Thyroid gland (tissue), 4 donors: ENCODE data around the gene FASTKD1. TPM values are rescaled to one million over a fixed set of nuclear protein-coding genes. Genes with fewer than 3 reads are reported as not detected.
"Not testable (repeated sequence)": the region's sequence is repeated elsewhere in the genome, so short reads cannot be mapped to it uniquely, and the experiment has no call there.

Experiments
- DNase-seq, 2 donors: peaks; one replicate each; pipeline ENCODE4 v3.0.0-alpha.2; 2019
- H3K27ac ChIP-seq, 3 donors: fragments of 200-600 bp; sonication (generic); 1 replicate in 2 of 3; 2 replicates in 1 of 3; pipeline ENCODE4 v1.5.1; 2016 to 2019; ENCODE audit warnings: mild to moderate bottlenecking in 1 of 3, moderate library complexity in 1 of 3
- H3K27me3 ChIP-seq: fragments of 200-600 bp; sonication (generic); one replicate; pipeline ENCODE4 v1.5.1; 2019
- H3K36me3 ChIP-seq, 2 donors: fragments of 200-600 bp; sonication (generic); one replicate each; pipeline ENCODE4 v1.5.1; 2016 to 2019
- H3K4me1 ChIP-seq, 2 donors: fragments of 200-600 bp; sonication (generic); one replicate each; pipeline ENCODE4 v1.5.1; 2017 to 2019
- H3K4me3 ChIP-seq, 3 donors: fragments of 200-600 bp; sonication (generic); replicated peaks in 1 of 3; 1 replicate in 2 of 3; 2 replicates in 1 of 3; pipeline ENCODE4 v1.5.1; 2016; ENCODE audit warnings: mild to moderate bottlenecking in 1 of 3
- H3K9me3 ChIP-seq: fragments of 200-600 bp; sonication (generic); one replicate; pipeline ENCODE4 v1.5.1; 2017
- POLR2A ChIP-seq, 2 donors: fragments of 450-650 bp; IDR thresholded peaks; one replicate each; pipeline ENCODE4 v1.6.1; 2017; ENCODE audit warnings: antibody characterized with exemption in 2 of 2, mild to moderate bottlenecking in 2 of 2, moderate library complexity in 1 of 2
- WGBS, 2 donors: methylation state at CpG; one replicate each; pipeline ENCODE4 v1.1.5; 2017; 5-methylcytosine and 5-hydroxymethylcytosine counted together
- intact Hi-C: fragments of 100-400 bp; cut with DNase I; formaldehyde crosslinking; loops from one replicate; pipeline ENCODE4 v1.15.1; 2023
- total RNA-seq, 4 donors: library from RNA; depleted of rRNA; stranded (reverse); fragments of >200 nt; gene quantifications; one replicate each; pipeline ENCODE4 v1.2.3, GENCODE V29; 2016
- TF ChIP-seq, protein P1 (sequence below), 6 experiments: fragments of 200-600 bp in 3 of 6; fragments of 450-650 bp in 3 of 6; sonication (generic) in 3 of 6; IDR thresholded peaks; one replicate each; pipeline ENCODE4 v1.5.1; 2016 to 2019; ENCODE audit warnings: antibody characterized with exemption in 6 of 6, mild to moderate bottlenecking in 2 of 6, inconsistent platforms in 1 of 6, moderate library complexity in 1 of 6

Gene FASTKD1
- total RNA-seq, 4 donors from 2014 or later = 32.8 to 45.3 (median 34.3) TPM

DNA sequence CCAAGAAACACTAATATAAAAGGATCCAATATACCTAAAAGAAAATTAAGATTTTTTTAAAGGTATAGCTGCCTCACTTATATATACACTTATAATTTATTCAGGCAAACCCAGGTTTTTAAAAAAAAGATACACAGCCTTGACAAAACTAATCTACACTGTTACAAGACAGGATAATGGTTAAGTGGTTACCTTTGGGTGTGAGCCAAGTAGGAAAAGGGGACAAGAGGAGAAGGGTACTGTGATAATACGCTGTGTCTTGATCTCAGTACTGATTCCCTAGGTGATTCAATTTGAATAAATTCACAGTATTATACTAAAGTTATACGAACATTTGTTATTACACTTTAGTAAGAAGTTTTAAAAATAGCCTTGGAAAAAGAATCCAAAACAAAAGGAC, 33.5 kb downstream of the FASTKD1 start:
- Histone ChIP-seq H3K36me3 (peaks cover 0 to 6% of the 10 kb centered on the region in 2 donors), H3K9me3 (no peaks in the 10 kb centered on the region), H3K27ac (no peak overlapping the region), H3K4me1 (no peaks in the 10 kb centered on the region), H3K27me3 (no peaks in the 10 kb centered on the region), H3K4me3 (no peak overlapping the region)
- intact Hi-C loops = no loop called here
- TF ChIP-seq POLR2A (IDR thresholded peaks at IDR 0.05) = no peak
- no peak for DNase-seq
- WGBS, 2 donors = 83 to 87% methylated on average over 2 of the region's 2 CpGs

DNA sequence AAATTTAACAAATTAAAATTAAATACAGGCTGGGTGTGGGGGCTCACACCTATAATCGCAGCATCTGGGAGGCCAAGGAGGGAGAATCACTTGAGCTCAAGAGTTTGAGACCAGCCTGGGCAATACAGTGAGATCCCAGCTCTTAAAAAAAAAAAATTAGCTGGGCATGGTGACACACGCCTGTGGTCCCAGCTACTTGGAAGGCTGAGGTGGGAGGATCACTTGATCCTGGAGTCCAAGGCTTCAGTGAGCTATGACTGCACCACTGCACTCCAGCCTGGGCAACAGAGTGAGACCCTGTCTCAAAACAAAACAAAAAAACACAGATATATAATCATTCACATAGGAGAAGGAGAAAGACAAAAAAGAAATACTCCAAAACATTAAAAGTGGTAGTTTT, 34.2 kb downstream of the FASTKD1 start:
- intact Hi-C loops, H3K4me1 ChIP-seq, H3K36me3 ChIP-seq, H3K27ac ChIP-seq, DNase-seq, H3K9me3 ChIP-seq, H3K27me3 ChIP-seq, H3K4me3 ChIP-seq: not testable (repeated sequence)
- WGBS, 2 donors = 94 to 99% methylated on average over 2 of the region's 2 CpGs

DNA sequence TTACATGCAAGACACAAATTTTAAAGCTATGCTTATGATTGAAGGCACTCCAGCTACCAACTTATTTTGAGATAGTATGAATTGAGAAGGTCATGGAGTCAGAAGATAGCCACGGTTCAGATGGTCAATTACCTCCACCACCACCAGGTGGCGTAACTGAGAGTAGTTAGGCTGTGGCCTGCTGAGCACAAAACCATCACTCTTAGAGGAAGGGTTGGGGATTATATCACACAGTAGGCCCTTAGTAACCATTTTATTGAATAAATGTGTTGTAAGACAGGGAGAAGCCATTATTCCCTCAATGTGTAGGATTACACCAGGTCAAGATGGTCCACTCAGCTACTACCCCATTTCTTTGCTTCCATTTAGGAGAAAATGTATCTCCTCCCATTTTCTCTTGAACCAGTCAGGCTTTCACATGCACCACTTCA, 45.4 kb downstream of the FASTKD1 start:
- DNase-seq = peak; percentile 67 to 75
- Histone ChIP-seq H3K4me3 (no peak overlapping the region), H3K27me3 (no peaks in the 10 kb centered on the region), H3K27ac (no peak overlapping the region), H3K4me1 (no peaks in the 10 kb centered on the region), H3K36me3 (no peaks in the 10 kb centered on the region), H3K9me3 (no peaks in the 10 kb centered on the region)
- 4 to 13% methylated on average over 2 of the region's 2 CpGs for WGBS, 2 donors
- TF ChIP-seq, protein P1, sequence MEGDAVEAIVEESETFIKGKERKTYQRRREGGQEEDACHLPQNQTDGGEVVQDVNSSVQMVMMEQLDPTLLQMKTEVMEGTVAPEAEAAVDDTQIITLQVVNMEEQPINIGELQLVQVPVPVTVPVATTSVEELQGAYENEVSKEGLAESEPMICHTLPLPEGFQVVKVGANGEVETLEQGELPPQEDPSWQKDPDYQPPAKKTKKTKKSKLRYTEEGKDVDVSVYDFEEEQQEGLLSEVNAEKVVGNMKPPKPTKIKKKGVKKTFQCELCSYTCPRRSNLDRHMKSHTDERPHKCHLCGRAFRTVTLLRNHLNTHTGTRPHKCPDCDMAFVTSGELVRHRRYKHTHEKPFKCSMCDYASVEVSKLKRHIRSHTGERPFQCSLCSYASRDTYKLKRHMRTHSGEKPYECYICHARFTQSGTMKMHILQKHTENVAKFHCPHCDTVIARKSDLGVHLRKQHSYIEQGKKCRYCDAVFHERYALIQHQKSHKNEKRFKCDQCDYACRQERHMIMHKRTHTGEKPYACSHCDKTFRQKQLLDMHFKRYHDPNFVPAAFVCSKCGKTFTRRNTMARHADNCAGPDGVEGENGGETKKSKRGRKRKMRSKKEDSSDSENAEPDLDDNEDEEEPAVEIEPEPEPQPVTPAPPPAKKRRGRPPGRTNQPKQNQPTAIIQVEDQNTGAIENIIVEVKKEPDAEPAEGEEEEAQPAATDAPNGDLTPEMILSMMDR (IDR thresholded peaks at IDR 0.05) = peak; percentile 70 to 83 (median 73)
- TF ChIP-seq POLR2A (IDR thresholded peaks at IDR 0.05) = no peak
- intact Hi-C loops = no loop called here

DNA sequence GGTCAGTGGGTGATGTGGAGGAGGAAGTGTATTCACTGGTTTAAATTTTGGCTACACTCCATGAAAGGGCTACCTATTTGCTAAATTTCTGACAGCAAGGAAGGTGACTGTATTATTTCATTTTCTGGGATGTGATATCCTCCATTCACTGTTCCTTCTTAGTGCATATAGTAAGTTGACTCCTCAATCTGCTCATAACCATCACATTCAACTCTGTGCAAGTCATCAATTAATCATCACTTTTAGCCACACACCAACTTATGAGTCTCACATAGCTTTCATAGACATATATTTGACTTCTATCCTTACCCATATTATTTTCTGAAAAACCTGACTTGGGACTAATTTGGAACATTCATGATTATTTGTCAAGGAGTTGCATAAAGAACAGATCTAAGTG, 47.2 kb downstream of the FASTKD1 start:
- Histone ChIP-seq H3K9me3 (no peaks in the 10 kb centered on the region), H3K36me3 (no peaks in the 10 kb centered on the region), H3K27me3 (no peaks in the 10 kb centered on the region), H3K27ac (no peak overlapping the region), H3K4me1 (no peaks in the 10 kb centered on the region), H3K4me3 (no peak overlapping the region)
- TF ChIP-seq, protein P1 (IDR thresholded peaks at IDR 0.05) = no peak
- no peak for TF ChIP-seq POLR2A (IDR thresholded peaks at IDR 0.05)
- no peak for DNase-seq
- intact Hi-C loops = no loop called here

DNA sequence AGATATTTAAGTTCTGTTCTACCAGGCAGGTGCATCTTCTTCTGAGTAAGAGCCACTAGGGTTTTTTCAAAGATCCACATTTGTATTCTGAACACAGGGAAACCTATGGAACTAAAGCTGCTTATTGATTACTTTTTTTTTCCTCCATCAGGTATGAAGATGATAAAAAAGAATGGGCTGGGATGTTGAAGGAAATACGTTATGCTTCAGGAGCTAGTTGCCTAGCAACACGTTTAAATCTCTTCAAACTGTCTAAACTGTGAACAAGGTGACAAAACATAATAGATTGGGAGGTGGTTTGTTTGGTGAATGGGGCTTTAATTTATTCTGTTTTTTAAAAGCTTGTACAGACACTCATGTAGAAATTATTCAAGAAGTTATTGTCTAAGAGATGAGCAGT, 48.2 kb downstream of the FASTKD1 start:
- H3K4me1 ChIP-seq = no peaks in the 10 kb centered on the region
- 73 to 82% methylated on average over 2 of the region's 2 CpGs for WGBS, 2 donors
- DNase-seq = no peak
- H3K36me3 ChIP-seq = no peaks in the 10 kb centered on the region
- no peak overlapping the region for H3K27ac ChIP-seq
- intact Hi-C loops = no loop called here
- H3K27me3 ChIP-seq = no peaks in the 10 kb centered on the region
- TF ChIP-seq, protein P1 (IDR thresholded peaks at IDR 0.05) = no peak
- no peak for TF ChIP-seq POLR2A (IDR thresholded peaks at IDR 0.05)
- no peaks in the 10 kb centered on the region for H3K9me3 ChIP-seq
- no peak overlapping the region for H3K4me3 ChIP-seq

DNA sequence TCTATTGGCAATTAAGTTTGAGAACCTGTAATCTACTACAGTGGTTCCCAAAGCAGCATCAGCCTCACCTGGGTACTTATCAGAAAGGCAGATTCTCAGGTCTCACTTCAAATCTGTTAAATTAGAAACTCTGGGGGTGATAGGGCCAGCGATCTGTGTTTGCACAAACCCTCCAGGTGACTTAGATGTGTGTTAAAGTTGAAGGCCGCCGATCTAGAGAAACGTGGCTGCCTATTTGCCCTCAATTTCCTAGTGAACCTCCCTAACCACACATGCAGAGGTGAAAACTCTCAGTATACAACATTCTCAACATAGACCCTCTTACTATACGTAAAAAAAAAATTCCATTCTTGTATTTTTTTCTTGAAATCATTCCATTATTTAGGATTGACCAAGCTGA, 50.0 kb downstream of the FASTKD1 start:
- TF ChIP-seq POLR2A (IDR thresholded peaks at IDR 0.05) = no peak
- TF ChIP-seq, protein P1 (IDR thresholded peaks at IDR 0.05) = no peak
- Histone ChIP-seq H3K4me3 (no peak overlapping the region), H3K36me3 (no peaks in the 10 kb centered on the region), H3K4me1 (no peaks in the 10 kb centered on the region), H3K27ac (no peak overlapping the region), H3K27me3 (no peaks in the 10 kb centered on the region), H3K9me3 (no peaks in the 10 kb centered on the region)
- 62 to 84% methylated on average over 5 of the region's 5 CpGs for WGBS, 2 donors
- no peak for DNase-seq
- intact Hi-C loops = no loop called here
